Stimulated activated CD4-positive, alpha-beta T cell treated with anti-CD3 and anti-CD28 coated beads, Interleukin-4, amount 100 ng/mL, for 4 hours (primary cell): ENCODE data around the gene RAI2.

ENCODE experiments used
- DNase-seq, 2 experiments: peaks; one replicate each; pipeline ENCODE4 v3.0.0-alpha.2; 2020

The RAI2 gene

GRCh38 chrX:17774053-17774452, 87.0 kb downstream of the RAI2 start:
- DNase-seq = no peak

DNA sequence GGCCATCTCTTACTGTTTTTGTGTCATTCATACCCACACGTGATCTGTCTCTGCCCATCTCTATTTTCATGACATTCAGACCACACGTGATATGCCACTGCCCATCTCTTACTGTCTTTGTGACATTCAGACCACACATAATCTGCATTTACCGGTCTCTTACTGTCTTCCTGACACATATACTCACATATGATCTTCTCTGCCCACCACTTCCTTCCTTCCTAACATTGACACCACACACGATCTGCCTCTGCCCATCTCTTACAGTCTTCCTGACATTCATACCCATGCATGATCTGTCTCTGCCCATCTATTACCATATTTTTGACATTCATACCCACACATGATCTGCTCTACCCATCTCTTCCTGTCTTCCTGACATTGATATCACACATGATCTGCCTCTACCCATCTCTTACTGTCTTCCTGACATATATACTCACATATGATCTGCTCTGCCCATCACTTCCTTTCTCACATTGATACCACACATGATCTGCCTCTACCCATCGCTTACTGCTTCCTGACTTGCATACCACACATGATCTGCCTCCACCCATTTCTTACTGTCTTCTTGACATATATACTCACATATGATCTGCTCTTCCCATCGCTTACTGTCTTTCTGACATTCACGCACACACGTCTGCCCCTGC, 87.7 kb downstream of the RAI2 start:
- DNase-seq = no peak

DNA sequence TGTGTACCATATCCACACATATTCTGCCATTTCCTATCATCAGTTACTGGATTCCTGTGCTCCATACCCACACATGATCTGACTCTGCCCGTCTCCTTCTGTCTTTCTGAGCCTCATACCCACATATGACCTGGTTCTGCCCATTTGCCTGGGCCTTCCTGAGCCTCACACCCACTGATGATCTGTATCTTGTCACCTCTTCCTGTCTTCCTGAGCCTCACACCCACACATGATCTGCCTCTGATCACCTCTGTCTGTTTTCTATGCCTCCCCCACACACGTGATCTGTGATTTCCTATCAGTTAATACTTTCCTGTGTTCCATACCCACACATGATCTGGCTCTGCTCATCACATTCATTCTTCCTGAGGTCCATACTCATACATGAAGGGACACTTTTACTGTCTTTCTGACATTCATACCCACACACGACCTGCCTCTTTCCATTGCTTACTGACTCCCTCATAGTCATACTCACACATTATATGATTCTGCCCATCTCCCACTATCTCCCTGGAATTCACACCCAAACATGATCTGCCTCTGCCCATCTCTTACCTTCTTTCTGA, 91.3 kb downstream of the RAI2 start:
- DNase-seq = peak; percentile 3 to 55

DNA sequence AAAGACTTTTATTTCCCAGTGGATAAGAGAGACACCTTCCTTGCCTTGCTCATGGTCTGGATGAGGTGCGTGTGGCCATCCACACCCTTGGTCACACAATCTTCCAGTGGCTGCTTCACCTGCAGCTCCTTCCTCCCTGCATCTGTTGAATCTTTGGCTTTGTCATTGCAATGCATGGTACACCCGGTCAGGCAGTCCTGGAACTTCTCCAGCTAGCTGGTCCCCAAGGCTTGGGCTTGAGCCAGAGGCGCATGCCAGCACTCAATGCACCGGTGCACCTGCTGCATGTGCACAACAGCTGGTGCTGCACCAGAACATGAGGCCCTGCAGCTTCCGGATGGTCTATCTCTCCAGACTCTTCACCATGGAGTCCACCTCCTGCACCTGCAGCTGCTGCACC, 92.1 kb downstream of the RAI2 start:
- no peak for DNase-seq

DNA sequence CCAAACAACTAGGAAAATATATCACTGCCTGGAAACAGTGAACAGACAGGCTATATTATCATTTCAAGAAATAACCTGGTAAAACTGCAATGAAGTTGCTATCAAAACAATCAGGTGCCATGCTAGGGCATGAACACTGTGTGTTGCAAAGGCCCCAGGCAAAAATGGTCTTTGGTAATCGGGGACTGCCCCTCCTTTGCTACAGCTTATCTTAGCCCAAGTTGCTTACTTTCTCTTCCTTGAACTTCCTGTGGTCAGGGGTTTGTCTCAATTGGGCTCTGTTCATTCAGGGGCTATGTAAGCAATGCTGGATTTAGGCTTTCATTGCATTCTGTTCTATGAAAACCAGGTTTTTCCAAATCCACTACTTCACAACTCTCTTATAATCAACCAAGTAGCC, 93.4 kb downstream of the RAI2 start:
- DNase-seq = no peak

GRCh38 chrX:17759990-17760389, 101.1 kb downstream of the RAI2 start:
- no peak for DNase-seq

- no peak for DNase-seq
Observed at GRCh38 chrX:17758382-17758781, 102.7 kb downstream of the RAI2 start.

- no peak for DNase-seq
Observed at GRCh38 chrX:17750436-17750835, 110.7 kb downstream of the RAI2 start.
